HG03558 (cell line): ENCODE measurements around the gene TTLL11.
"Not testable (repeated sequence)": the region's sequence is repeated elsewhere in the genome, so short reads cannot be mapped to it uniquely, and the experiment has no call there.

Experiments used
- ATAC-seq: cut with Tn5 transposase; IDR thresholded peaks from one replicate; pipeline ENCODE4 v1.9.1; 2021; ENCODE audit warnings: moderate number of reproducible peaks; ENCODE audit not compliant: unreplicated experiment; ENCODE audit errors: extremely low read depth

TTLL11 gene

DNA sequence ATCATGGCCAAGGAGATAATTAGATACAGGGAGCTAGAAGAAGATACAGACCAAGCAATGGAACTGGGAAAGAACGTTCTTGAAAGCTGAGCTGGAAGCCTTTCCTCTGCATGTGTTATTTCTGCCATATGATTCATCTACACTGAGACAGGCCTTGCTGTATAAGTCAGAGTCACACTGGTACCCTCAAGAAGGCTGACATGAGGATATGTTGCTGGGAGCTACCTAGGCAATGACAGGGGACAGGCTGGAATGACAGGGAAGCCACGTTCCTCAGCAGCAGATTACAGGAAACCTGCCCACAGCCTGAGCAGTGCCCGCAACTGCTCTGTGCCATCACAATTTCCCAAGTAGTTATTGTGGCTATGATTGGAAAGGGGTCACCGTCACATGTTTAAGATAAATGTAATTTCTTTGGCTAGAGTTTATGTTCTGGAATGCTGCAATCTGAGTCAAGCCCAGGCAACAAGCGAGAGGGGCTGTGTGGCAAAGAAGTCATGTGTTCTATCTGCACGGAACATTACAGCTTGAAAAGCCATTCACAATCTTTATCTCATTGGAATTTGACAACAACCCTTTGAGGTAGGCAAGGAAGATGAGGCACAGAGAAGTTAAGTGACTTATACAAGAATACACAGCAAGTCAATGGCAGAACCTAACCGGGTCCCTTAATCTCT, 108.2 kb downstream of the TTLL11 start:
- no peak for ATAC-seq

DNA sequence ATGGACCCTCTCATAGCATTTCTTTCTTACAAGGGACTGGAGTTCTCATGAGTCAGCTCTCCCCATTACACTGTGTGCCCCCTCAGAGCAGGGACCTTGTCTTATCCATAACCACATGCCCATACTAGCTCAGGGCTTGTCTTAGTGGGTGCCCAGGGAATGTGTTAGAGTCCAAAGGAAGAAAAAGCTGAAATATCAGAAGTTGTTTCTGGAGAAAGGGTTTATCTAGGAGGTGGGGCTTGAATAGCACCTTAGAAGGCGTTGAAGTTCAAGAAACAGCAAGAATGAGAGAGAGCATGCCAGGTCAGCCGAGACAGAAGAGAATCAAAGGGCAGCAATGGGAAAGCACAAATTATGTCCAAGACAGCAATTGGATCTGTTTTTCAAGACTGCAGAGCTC, 109.4 kb downstream of the TTLL11 start:
- ATAC-seq = no peak

GRCh38 chr9:121981118-121981883, 111.8 kb downstream of the TTLL11 start:
- no peak for ATAC-seq

DNA sequence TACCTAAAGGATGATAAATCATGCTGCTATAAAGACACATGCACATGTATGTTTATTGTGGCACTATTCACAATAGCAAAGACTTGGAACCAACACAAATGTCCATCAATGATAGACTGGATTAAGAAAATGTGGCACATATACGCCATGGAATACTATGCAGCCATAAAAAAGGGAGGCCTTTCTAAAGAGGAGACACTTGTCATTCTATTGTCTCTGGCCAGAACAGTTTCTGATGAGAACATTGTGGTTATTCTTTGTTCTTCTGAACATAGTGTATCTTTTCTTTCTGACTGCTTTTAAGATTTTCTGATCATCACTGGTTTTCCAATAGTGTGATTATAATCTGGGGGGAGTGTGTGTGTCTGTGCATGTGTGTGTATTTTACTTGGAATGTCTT, 112.4 kb downstream of the TTLL11 start:
- ATAC-seq = not testable (repeated sequence)

DNA sequence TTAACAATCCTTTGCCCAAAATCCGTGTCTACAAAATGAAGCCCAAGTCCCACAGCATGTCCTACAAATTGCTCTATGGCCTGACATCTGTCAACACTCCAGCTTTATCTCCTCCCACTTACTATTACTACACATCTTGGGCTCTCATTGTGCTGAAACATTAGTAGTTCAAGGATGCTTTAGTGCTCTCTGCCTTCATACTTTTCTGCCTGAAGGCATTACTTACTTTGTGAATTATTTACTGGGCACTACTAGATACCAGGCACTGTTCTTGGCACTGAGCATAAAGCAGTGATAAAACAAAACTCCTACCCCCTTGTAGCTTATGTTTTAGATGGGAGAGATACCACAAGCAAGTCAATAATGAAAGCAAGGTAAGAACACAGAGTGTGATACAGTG, 113.4 kb downstream of the TTLL11 start:
- no peak for ATAC-seq

GRCh38 chr9:121976751-121977150, 116.4 kb downstream of the TTLL11 start:
- no peak for ATAC-seq

- no peak for ATAC-seq
These were observed 117.3 kb downstream of the TTLL11 start for GRCh38 chr9:121975801-121976277.

DNA sequence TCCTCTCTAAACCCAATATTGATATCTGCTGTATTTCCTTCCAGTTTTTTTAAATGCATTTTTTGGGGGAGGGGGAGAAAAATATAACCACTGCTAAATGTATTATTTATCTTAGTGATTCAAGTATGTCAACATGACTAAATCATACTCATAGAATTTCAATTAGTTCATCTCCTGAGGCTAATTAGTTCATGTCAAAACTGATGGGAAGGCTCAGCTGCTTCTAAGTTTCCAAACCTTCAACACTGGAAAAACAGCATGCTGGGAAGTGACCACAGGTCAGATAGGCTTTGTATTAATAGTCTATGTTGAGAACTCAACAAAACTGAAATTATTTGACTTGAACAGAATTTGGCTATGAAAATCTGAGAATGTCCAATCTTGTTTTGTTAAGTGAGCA, 118.7 kb downstream of the TTLL11 start:
- no peak for ATAC-seq

GRCh38 chr9:121972501-121972981, 120.6 kb downstream of the TTLL11 start:
- peak; percentile 65 for ATAC-seq

- no peak for ATAC-seq
These were observed 125.1 kb downstream of the TTLL11 start for GRCh38 chr9:121968056-121968455.

- ATAC-seq = no peak
These were observed 126.4 kb downstream of the TTLL11 start for GRCh38 chr9:121966706-121967105.

DNA sequence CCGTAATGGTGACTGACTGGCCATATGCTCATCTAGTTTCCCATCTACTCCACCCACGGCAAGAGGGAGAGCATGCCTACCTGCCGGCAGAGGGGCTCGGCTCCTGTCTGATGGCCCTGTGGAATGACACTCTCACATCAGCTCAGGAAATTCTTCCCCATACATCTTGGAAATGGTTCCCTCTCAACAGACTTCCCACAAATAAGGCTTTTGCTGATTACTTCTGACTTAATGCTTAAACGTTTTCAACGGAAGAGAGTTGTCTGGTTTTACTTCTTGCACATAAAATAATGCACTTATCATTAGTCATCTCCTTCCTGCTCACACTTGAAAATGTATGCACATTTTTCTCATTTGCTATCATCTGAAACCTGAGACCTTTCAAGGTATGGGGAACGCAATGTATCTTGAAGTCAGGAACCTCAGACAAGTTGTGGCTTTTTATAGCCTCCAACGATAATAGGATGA, 129.5 kb downstream of the TTLL11 start:
- no peak for ATAC-seq

- ATAC-seq = no peak
These were observed 130.7 kb downstream of the TTLL11 start for GRCh38 chr9:121962421-121962820.

- no peak for ATAC-seq
These were observed 132.4 kb downstream of the TTLL11 start for GRCh38 chr9:121960665-121961064.

- no peak for ATAC-seq
These were observed 134.6 kb downstream of the TTLL11 start for GRCh38 chr9:121958530-121958929.

GRCh38 chr9:121956808-121957207, 136.3 kb downstream of the TTLL11 start:
- no peak for ATAC-seq

DNA sequence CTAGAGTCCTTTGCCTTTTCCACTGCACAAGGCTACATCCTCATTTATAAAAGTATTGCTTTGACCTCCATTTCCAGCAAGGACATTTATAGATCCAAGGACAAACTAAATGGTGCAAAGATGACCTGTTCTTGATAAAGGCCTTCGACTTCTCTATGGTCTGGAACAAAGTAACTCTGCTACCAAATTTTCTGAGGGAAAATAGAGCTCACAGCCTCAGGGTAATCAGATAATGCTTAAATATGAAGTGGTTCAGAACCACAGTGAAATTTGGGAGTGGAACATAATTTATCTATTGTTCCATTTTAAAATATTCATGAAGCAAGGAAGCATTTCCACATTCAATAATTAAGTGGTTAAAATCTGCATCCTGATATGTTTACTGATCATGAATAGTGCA, 137.5 kb downstream of the TTLL11 start:
- ATAC-seq = no peak

DNA sequence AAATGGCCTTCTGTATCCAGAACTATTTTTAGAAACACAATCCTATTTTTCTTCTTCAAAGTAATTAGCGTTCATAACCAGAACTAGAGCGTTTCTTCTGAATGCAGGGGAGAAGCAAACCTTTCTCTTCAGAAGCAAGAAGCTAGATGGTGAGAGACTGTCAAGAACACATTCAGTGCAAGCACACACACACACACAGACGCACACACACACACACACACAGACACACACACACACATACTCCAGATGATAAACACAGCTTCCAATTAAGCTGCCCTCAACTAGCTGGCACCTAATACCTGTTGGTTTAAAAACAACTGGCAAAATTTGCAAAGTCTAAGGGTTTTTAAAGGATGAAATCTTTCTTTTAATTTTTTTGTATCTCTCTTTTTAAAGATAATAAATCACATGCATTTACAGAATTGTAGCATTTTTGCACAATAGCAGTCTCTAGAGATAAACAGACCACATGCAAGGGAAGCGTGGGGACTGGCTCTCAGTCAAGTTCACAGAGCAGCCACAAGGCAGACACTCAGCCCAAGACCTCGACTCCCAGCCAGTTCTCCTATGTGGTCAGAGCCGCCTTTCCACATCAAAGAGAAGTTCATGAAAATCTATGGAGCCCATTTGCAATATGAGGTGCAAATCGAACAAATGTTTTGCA, 138.5 kb downstream of the TTLL11 start:
- ATAC-seq = no peak

- no peak for ATAC-seq
These were observed 140.5 kb downstream of the TTLL11 start for GRCh38 chr9:121952611-121953010.

DNA sequence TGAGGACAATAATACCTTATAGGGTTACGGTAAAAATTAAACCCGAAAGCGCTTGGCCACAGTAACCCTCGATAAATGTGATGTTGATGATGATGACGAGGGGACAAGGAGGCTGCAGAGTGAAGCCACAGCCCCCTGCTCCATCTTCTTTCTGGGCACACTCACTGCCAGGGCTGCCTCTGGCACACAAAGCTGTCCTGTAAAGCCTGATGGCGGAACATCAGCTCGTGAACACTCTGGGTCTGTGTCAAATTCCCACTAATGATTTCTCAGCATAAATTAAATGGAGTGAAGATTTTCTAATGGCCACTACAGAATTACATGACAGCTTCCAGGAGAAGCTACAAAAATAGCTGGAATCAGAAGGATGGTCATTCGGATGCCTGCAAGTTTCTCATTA, 142.2 kb downstream of the TTLL11 start:
- no peak for ATAC-seq

DNA sequence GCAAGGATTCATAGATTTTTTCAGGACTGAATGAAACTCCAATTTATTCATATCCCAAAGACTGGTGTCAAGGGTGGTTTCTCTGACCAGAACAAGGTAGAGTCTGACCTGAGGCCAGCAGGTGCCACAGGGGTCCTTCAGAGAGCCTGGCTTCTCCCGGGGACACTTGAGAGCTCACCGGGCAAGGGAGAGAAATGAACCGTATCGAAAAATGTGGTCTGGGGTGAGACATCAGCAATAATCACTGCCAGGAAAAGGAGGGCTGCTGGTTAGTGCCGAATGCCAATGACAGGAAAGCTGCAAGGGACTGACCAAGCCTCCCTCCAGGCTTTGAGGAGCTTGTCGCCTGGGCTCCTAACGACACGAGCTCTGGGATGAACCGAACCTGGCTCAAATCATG, 142.7 kb downstream of the TTLL11 start:
- ATAC-seq = no peak
